ENCODE data around the gene PIPOX.

The PIPOX gene

DNA sequence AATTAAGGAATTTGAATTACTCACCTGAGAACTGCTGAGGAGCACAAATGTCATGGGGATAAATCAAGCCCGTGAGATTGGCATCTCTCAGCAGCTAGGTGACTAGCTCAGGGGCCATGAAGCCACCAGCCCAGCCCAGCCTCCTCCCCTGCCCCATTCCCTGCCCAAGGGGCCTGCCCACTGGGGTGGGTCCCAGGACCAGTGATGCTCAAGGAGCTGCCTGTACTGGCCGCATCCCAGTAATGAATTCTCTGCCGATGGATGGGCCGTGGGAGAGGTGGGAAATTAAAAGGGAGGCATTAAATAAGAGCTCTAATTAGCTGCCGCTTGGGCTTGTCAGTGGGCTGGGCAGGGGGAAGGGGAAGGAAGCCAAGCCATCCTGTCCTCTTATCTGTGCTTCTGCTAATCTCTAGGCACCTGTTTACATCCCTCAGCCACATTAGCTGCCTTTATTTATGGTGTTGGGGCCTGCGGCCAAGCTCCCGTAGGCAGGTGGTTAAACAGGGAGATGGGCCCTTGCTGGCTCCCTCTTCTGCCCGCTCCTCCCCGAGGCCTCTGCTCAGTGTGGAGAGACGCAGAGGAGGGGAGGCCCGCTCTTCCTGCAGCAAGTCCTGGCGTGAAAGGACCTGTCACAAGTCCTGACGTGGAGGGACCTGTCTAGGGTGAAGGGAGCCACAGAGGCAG is 48.8 kb downstream of the PIPOX start:
- Histone ChIP-seq H3K4me2 (ENCODE audit: low read length) (no peak overlapping the region), H3F3A (ENCODE audit: insufficient read depth, low read length) (no peaks in the 10 kb centered on the region), H4K20me1 (ENCODE audit: insufficient read depth, low read length) (no peaks in the 10 kb centered on the region), H3K9me2 (ENCODE audit: low read depth, low read length) (no peaks in the 10 kb centered on the region), H3K4me3 (ENCODE audit: low read depth, low read length, poor library complexity, severe bottlenecking) (no peak overlapping the region), H2AFZ (ENCODE audit: low read length) (no peak overlapping the region), H3K9ac (ENCODE audit: low read length) (no peak overlapping the region), H3K36me3 (ENCODE audit: insufficient read depth, low read length) (peaks cover 79% of the 10 kb centered on the region), H3K27me3 (ENCODE audit: insufficient read depth, low read length) (no peaks in the 10 kb centered on the region), H3K4me1 (ENCODE audit: insufficient read depth, low read length, severe bottlenecking) (no peaks in the 10 kb centered on the region), H3K27ac (ENCODE audit: low read depth, low read length, poor library complexity, severe bottlenecking) (no peak overlapping the region), H3K9me3 (ENCODE audit: low read length) (no peaks in the 10 kb centered on the region), H3K79me2 (ENCODE audit: insufficient read depth, low read length) (no peaks in the 10 kb centered on the region)
- TF ChIP-seq EZH2 (IDR thresholded peaks at IDR 0.05; ENCODE audit: borderline replicate concordance, low read length) = no peak
- TF ChIP-seq, protein P1, sequence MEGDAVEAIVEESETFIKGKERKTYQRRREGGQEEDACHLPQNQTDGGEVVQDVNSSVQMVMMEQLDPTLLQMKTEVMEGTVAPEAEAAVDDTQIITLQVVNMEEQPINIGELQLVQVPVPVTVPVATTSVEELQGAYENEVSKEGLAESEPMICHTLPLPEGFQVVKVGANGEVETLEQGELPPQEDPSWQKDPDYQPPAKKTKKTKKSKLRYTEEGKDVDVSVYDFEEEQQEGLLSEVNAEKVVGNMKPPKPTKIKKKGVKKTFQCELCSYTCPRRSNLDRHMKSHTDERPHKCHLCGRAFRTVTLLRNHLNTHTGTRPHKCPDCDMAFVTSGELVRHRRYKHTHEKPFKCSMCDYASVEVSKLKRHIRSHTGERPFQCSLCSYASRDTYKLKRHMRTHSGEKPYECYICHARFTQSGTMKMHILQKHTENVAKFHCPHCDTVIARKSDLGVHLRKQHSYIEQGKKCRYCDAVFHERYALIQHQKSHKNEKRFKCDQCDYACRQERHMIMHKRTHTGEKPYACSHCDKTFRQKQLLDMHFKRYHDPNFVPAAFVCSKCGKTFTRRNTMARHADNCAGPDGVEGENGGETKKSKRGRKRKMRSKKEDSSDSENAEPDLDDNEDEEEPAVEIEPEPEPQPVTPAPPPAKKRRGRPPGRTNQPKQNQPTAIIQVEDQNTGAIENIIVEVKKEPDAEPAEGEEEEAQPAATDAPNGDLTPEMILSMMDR (IDR thresholded peaks at IDR 0.05; ENCODE audit: low read length) = no peak

DNA sequence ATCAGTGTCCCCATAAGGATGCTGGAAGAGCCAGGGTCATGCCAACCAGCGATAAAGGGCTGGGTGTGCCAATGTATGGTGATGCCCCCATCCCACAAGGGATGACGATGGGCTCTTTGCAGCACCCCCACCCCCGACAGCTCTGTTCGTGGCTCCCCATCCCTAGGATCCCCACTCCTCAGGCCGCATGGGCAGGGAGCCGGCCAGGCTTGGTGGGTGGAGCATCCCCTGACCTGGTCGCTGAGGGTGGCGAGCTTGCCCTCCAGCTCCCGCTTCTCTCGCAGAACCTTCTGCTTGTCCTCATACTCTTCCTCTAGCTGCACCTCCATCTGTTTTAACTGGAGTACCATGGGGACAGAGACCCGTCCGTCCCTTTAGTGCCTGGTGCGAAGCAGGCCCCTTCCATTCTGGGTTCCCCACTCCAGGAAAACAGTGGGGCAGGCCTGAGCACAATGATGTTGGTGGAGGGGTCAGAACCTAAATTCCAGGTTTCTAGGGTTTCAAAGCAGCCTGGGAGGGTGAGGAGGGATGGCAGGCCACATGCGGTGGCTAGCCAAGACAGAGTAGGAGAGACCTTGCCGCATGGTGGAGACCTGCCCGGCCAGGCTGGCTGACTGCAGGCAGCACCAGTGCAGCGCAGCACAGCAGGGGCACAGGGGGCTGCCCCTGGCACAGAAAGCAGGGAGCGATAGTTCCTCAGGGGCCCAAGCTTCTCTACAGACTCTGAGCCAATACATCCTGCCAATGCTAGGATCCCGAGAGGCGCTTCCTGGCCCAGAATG is 50.3 kb downstream of the PIPOX start:
- peaks cover 81% of the 10 kb centered on the region for H3K36me3 ChIP-seq (ENCODE audit: insufficient read depth, low read length)
- H3K4me1 ChIP-seq (ENCODE audit: insufficient read depth, low read length, severe bottlenecking) = no peaks in the 10 kb centered on the region
- no peaks in the 10 kb centered on the region for H4K20me1 ChIP-seq (ENCODE audit: insufficient read depth, low read length)
- no peaks in the 10 kb centered on the region for H3K79me2 ChIP-seq (ENCODE audit: insufficient read depth, low read length)
- no peaks in the 10 kb centered on the region for H3F3A ChIP-seq (ENCODE audit: insufficient read depth, low read length)
- H3K9me3 ChIP-seq (ENCODE audit: low read length) = no peaks in the 10 kb centered on the region
- no peak overlapping the region for H3K27ac ChIP-seq (ENCODE audit: low read depth, low read length, poor library complexity, severe bottlenecking)
- H3K4me3 ChIP-seq (ENCODE audit: low read depth, low read length, poor library complexity, severe bottlenecking) = no peak overlapping the region
- no peak overlapping the region for H2AFZ ChIP-seq (ENCODE audit: low read length)
- TF ChIP-seq EZH2 (IDR thresholded peaks at IDR 0.05; ENCODE audit: borderline replicate concordance, low read length) = no peak
- TF ChIP-seq, protein P1 (IDR thresholded peaks at IDR 0.05; ENCODE audit: low read length) = no peak
- H3K9me2 ChIP-seq (ENCODE audit: low read depth, low read length) = no peaks in the 10 kb centered on the region
- no peak overlapping the region for H3K9ac ChIP-seq (ENCODE audit: low read length)
- H3K27me3 ChIP-seq (ENCODE audit: insufficient read depth, low read length) = no peaks in the 10 kb centered on the region
- H3K4me2 ChIP-seq (ENCODE audit: low read length) = no peak overlapping the region

DNA sequence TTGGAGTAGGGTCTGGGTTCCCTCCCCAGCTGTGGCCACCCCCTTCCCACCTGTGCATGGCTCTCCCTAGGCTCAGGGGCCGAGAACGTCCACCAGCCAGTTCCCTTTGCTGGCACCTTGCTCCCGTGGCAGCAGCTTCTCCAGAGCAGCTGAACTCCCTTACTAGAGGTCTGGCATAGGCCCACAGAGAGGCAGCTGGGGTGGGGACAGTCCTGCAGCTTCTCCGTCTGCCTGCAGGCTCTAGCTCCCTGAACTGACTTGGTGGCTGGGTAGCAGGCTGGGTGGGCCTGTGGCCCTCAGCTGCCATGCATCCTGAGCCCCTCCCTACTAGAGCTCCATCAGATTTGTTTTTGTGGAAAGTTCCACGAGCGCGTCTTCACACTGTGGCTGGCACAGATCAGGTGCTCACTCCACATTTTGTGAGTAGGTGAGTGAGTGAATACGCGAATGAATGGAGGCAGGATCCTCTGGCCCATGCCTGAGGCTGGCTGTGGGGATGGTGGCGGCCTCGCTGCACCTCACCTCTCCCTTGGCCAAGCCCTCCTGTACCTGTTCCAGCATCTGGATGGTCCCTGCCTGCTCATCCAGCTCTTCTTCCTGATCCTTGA is 51.3 kb downstream of the PIPOX start:
- Histone ChIP-seq H3K4me2 (ENCODE audit: low read length) (no peak overlapping the region), H3K27me3 (ENCODE audit: insufficient read depth, low read length) (no peaks in the 10 kb centered on the region), H3K79me2 (ENCODE audit: insufficient read depth, low read length) (no peaks in the 10 kb centered on the region), H3K9me3 (ENCODE audit: low read length) (no peaks in the 10 kb centered on the region), H3F3A (ENCODE audit: insufficient read depth, low read length) (no peaks in the 10 kb centered on the region), H3K9ac (ENCODE audit: low read length) (no peak overlapping the region), H4K20me1 (ENCODE audit: insufficient read depth, low read length) (no peaks in the 10 kb centered on the region), H3K9me2 (ENCODE audit: low read depth, low read length) (no peaks in the 10 kb centered on the region), H2AFZ (ENCODE audit: low read length) (no peak overlapping the region), H3K36me3 (ENCODE audit: insufficient read depth, low read length) (peaks cover 85% of the 10 kb centered on the region), H3K4me1 (ENCODE audit: insufficient read depth, low read length, severe bottlenecking) (no peaks in the 10 kb centered on the region), H3K4me3 (ENCODE audit: low read depth, low read length, poor library complexity, severe bottlenecking) (no peak overlapping the region), H3K27ac (ENCODE audit: low read depth, low read length, poor library complexity, severe bottlenecking) (no peak overlapping the region)
- TF ChIP-seq, protein P1 (IDR thresholded peaks at IDR 0.05; ENCODE audit: low read length) = no peak
- TF ChIP-seq EZH2 (IDR thresholded peaks at IDR 0.05; ENCODE audit: borderline replicate concordance, low read length) = no peak
